Pancreas (tissue), 10 donors: ENCODE data around the gene UNC50. TPM values are rescaled to one million over a fixed set of nuclear protein-coding genes. Genes with fewer than 3 reads are reported as not detected.
"Not testable (repeated sequence)": the region's sequence is repeated elsewhere in the genome, so short reads cannot be mapped to it uniquely, and the experiment has no call there.

Experiments
- ATAC-seq, 4 donors: fragments of 200-7000 bp; cut with Tn5 transposase; one replicate each; pipeline versions ENCODE4 v1.8.0 to v1.9.1; 2020; ENCODE audit warnings: mild to moderate bottlenecking in 4 of 4, moderate library complexity in 4 of 4
- DNase-seq, 6 donors: peaks; one replicate each; pipeline ENCODE4 v3.0.0-alpha.2; 2020
- FAIRE-seq: peaks from 2 replicates; lab custom pipeline; 2012; peaks lifted over from hg19 to GRCh38; lab: Jason Lieb, UNC
- H3K27ac ChIP-seq, 4 donors: fragments of 200-600 bp; sonication (generic); 1 replicate in 3 of 4; 2 replicates in 1 of 4; pipeline versions ENCODE4 v1.5.0 to v1.8.0; 2020
- H3K27me3 ChIP-seq, 4 donors: fragments of 200-600 bp; one replicate each; pipeline ENCODE4 v1.8.0; 2021
- H3K36me3 ChIP-seq, 3 donors: fragments of 200-600 bp; sonication (generic) in 1 of 3; one replicate each; pipeline versions ENCODE4 v1.5.0 to v1.8.0; 2020 to 2021
- H3K4me1 ChIP-seq, 3 donors: fragments of 200-600 bp; one replicate each; pipeline ENCODE4 v1.8.0; 2021
- H3K4me3 ChIP-seq, 4 donors: fragments of 200-600 bp; sonication (generic) in 2 of 4; one replicate each; pipeline versions ENCODE4 v1.5.0 to v1.8.0; 2020 to 2021
- H3K9me3 ChIP-seq, 4 donors: fragments of 200-600 bp; one replicate each; pipeline ENCODE4 v1.8.0; 2021
- WGBS, 2 donors: extraction: QIAGEN DNeasy Blood & Tissue Kit; methylation state at CpG; one replicate each; pipeline ENCODE4 v1.1.7; 2013; 5-methylcytosine and 5-hydroxymethylcytosine counted together
- intact Hi-C, 3 donors: fragments of 100-400 bp; cut with DNase I; formaldehyde crosslinking; loops; one replicate each; pipeline versions ENCODE4 v1.11.1 to v1.14.2; 2022
- polyA plus RNA-seq, 2 donors: library from polyadenylated mRNA; stranded (reverse); fragments of 200-250 nt; gene quantifications; one replicate each; pipeline ENCODE4 v1.2.3, GENCODE V29; 2013
- total RNA-seq, 6 donors: library from RNA; stranded (reverse); fragmentation: NEBNext Ultra II Directional in 4 of 6; extraction: Animal tissue kit (Norgen Biotek cat#: 25700) in 4 of 6; gene quantifications; one replicate each; pipeline versions ENCODE4 v1.2.1 to v1.2.4, GENCODE V29; 2021 to 2023
- TF ChIP-seq, protein P1 (sequence below), 4 donors: fragments of 200-600 bp; sonication (generic) in 3 of 4; IDR thresholded peaks; one replicate each; pipeline versions ENCODE4 v1.5.0 to v1.8.0; 2021; ENCODE audit warnings: antibody characterized with exemption in 4 of 4
- donor health status: healthy with polysubstance abuse.
- donor health status: DM: no; HTN: no; CAD: no; lungs with moderate emphysema.
- donor health status: DM: no; HTN: no; CAD: no.
- donor health status: control.
- donor health status: control.
- donor health status: Bipolar disorder and iron deficiency.
- donor health status: DM: yes; HTN: yes; CAD: no.
- donor health status: DM: no; HTN: no; CAD: no.
- donor health status: DM: no; HTN: no; CAD: no.
- donor health status: DM: yes; HTN: yes; CAD: no.

The UNC50 gene
- total and polyA plus RNA-seq, 8 donors, result 11.9 to 38.1 (median 17.6) TPM

DNA sequence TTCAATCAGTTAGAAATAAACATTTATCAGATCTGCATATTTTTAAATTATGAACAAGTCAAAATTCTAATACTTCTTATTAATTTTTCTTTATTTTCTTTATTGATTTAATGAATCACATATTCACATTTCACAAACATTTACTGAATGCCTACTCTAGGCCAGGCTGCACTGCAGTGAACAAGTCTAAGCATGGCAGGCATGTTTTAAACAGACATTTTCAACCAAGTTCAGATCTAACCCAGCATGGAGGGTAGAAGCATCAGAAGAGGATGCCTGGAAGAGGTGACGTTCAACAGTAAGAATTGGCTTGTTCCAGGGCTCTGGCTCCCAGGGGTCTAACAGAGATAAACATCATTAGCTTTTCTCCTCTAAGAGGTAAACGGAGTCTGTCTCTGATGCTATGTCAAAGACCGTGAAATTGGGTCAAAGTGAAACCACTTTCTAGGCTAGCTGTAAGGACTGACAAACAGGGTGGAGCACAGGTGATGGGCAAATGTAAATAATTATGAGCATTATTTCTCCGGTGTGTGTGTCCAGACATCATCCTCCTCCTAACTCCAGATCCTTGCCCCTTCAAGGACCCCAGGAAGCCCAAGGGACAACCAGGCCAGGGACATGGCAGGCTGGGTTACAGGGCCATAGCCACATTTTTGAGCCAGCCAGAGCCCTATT lies 50.6 kb downstream of the UNC50 start:
- peak; percentile 57 for FAIRE-seq
- ATAC-seq, result no peak
- Histone ChIP-seq H3K27me3 (no peaks in the 10 kb centered on the region), H3K4me3 (no peak overlapping the region), H3K27ac (no peak overlapping the region), H3K4me1 (no peaks in the 10 kb centered on the region), H3K9me3 (no peaks in the 10 kb centered on the region), H3K36me3 (peaks cover 0 to 23% (median 5%) of the 10 kb centered on the region in 3 donors)
- intact Hi-C loops, result loop anchor here in 1 of 3 donors (10.0 kb wide), 1 partner anchor 56 kb away; no protein-coding TSS in a partner anchor
- TF ChIP-seq, protein P1, sequence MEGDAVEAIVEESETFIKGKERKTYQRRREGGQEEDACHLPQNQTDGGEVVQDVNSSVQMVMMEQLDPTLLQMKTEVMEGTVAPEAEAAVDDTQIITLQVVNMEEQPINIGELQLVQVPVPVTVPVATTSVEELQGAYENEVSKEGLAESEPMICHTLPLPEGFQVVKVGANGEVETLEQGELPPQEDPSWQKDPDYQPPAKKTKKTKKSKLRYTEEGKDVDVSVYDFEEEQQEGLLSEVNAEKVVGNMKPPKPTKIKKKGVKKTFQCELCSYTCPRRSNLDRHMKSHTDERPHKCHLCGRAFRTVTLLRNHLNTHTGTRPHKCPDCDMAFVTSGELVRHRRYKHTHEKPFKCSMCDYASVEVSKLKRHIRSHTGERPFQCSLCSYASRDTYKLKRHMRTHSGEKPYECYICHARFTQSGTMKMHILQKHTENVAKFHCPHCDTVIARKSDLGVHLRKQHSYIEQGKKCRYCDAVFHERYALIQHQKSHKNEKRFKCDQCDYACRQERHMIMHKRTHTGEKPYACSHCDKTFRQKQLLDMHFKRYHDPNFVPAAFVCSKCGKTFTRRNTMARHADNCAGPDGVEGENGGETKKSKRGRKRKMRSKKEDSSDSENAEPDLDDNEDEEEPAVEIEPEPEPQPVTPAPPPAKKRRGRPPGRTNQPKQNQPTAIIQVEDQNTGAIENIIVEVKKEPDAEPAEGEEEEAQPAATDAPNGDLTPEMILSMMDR (IDR thresholded peaks at IDR 0.05), result no peak
- WGBS, 2 donors, result 94 to 95% methylated on average over 4 of the region's 4 CpGs
- DNase-seq, result no peak

DNA sequence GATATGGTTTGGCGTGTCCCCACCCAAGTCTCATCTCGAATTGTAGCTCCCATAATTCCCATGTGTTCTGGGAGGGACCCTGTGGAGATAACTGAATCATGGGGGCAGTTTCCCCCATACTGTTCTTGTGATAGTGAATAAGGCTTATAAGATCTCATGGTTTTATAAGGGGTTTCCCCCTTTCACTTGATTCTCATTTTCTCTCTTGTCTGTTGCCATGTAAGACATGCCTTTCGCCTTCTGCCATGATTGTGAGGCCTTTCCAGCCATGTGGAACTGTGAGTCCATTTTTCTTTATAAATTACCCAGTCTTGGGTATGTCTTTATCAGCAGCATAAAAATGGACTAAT lies 51.1 kb downstream of the UNC50 start:
- H3K9me3 ChIP-seq, FAIRE-seq, H3K4me3 ChIP-seq, H3K27me3 ChIP-seq, H3K27ac ChIP-seq, DNase-seq, ATAC-seq, H3K4me1 ChIP-seq: not testable (repeated sequence)
- intact Hi-C loops, result loop anchor here in 1 of 3 donors (10.0 kb wide), 1 partner anchor 55 kb away; no protein-coding TSS in a partner anchor
- 95 to 97% methylated on average over 3 of the region's 3 CpGs for WGBS, 2 donors
- H3K36me3 ChIP-seq, result peaks cover 0 to 22% (median 5%) of the 10 kb centered on the region in 3 donors

- H3K27ac ChIP-seq, result no peak overlapping the region
- ATAC-seq (peak in 3 of 4 donors; percentile 26 to 39 (median 27)), DNase-seq (no peak), FAIRE-seq (no peak)
- 83 to 84% methylated on average over 12 of the region's 12 CpGs for WGBS, 2 donors
- H3K4me3 ChIP-seq, result no peak overlapping the region
- TF ChIP-seq, protein P1 (IDR thresholded peaks at IDR 0.05), result no peak
- no peaks in the 10 kb centered on the region for H3K9me3 ChIP-seq
- peaks cover 0 to 11% (median 0%) of the 10 kb centered on the region in 3 donors for H3K36me3 ChIP-seq
- no peaks in the 10 kb centered on the region for H3K27me3 ChIP-seq
- H3K4me1 ChIP-seq, result no peaks in the 10 kb centered on the region
- intact Hi-C loops, result loop anchor here in 1 of 3 donors (5.0 kb wide), 1 partner anchor 54 kb away; no protein-coding TSS in a partner anchor
These were observed 55.2 kb downstream of the UNC50 start for GRCh38 chr2:98663511-98664090.

DNA sequence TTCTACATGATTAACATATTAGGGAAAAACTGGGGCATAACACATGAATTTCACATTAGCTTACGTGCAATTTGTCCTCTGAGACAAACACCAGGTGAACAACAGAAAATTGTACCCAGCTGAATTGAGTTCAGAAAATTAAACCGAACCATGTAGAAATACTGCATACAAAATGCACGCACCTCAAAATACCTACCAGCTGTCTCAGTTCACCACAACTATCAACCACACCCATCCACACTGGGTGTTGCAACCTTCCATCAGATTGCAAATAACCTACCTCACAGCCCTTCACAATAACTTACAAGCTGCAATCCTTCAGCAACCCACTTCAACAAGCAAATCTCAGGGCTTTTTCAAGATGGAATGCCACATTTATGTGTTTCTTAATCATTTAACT lies 55.9 kb downstream of the UNC50 start:
- Histone ChIP-seq H3K9me3 (no peaks in the 10 kb centered on the region), H3K27ac (no peak overlapping the region), H3K27me3 (no peaks in the 10 kb centered on the region), H3K4me3 (no peak overlapping the region), H3K4me1 (peaks cover 0 to under 1% (median 0%) of the 10 kb centered on the region in 3 donors), H3K36me3 (peaks cover 0 to 11% (median 0%) of the 10 kb centered on the region in 3 donors)
- FAIRE-seq, result no peak
- 69 to 75% methylated on average over 3 of the region's 3 CpGs for WGBS, 2 donors
- TF ChIP-seq, protein P1 (IDR thresholded peaks at IDR 0.05), result no peak
- peak; percentile 27 to 70 (median 65) for ATAC-seq
- intact Hi-C loops, result loop anchor here in 1 of 3 donors (5.0 kb wide), 1 partner anchor 53 kb away; no protein-coding TSS in a partner anchor
- no peak for DNase-seq

DNA sequence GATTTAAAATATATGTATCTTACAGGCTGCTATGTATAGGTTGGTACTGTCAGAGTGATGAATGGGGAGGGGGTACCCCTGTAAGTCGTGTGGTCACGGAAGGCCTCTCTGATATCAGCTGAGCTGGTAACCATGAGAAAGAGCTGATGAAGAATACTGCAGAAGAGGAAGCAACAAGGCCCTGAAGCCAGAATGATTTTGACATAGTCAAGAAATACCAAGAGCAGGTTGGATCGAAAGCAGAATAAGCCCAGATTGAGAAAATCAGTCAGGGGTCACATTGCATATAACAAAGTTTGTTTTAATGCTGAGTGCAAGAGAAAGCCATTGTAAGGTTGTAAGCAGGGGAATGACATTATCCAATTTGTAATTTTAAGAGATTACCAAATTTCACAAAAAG lies 57.3 kb downstream of the UNC50 start:
- no peaks in the 10 kb centered on the region for H3K9me3 ChIP-seq
- no peak overlapping the region for H3K27ac ChIP-seq
- ATAC-seq (no peak), FAIRE-seq (no peak), DNase-seq (no peak)
- no peaks in the 10 kb centered on the region for H3K27me3 ChIP-seq
- peaks cover 6 to 7% (median 7%) of the 10 kb centered on the region in 3 donors for H3K4me1 ChIP-seq
- intact Hi-C loops, result no loop called here
- no peak overlapping the region for H3K4me3 ChIP-seq
- 90 to 97% methylated on average over 3 of the region's 3 CpGs for WGBS, 2 donors
- H3K36me3 ChIP-seq, result peaks cover 0 to 11% (median 0%) of the 10 kb centered on the region in 3 donors
- TF ChIP-seq, protein P1 (IDR thresholded peaks at IDR 0.05), result no peak

Other genes with a start within 250 kb of the UNC50 start
- gene INPP4A, start 163.7 kb upstream of the UNC50 start, total RNA-seq, result 10 to 100 TPM in 1 of 6 donors, 1 to 10 TPM in 5; 6.1 to 13.4 (median 7.7) TPM
- gene INPP4A, start 163.7 kb upstream of the UNC50 start, polyA plus RNA-seq, result 1 to 10 TPM; 4.0 to 4.9 TPM
- 10 to 100 TPM in 4 of 6 donors, 1 to 10 TPM in 2; 9.3 to 16.8 (median 10.6) TPM for gene COA5, start 77 bp upstream of the UNC50 start, total RNA-seq
- 10 to 100 TPM; 26.0 to 41.0 TPM for gene COA5, start 77 bp upstream of the UNC50 start, polyA plus RNA-seq
- 10 to 100 TPM; 56.0 to 72.1 (median 59.4) TPM for gene MGAT4A, start 122.5 kb downstream of the UNC50 start, total RNA-seq
- gene MGAT4A, start 122.5 kb downstream of the UNC50 start, polyA plus RNA-seq, result 10 to 100 TPM; 14.1 to 21.0 TPM